ENCODE data around the gene CTRB2. TPM values are rescaled to one million over a fixed set of nuclear protein-coding genes. Genes with fewer than 3 reads are reported as not detected.

The CTRB2 gene
- total RNA-seq, 3 donors from 2014 or later: not detected

GRCh38 chr16:75197522-75198134 lies 9.3 kb downstream of the CTRB2 start:
- H3K36me3 ChIP-seq (ENCODE audit: low read depth): no peaks in the 10 kb centered on the region
- H3K9me3 ChIP-seq: no peaks in the 10 kb centered on the region
- intact Hi-C loops (cut with DNase I, micrococcal nuclease): loop anchor here (10.0 kb wide), 2 partner anchors 197 to 267 kb away; partner anchors contain the start of gene TMEM170A (in 1 of the 2)
- no peak for TF ChIP-seq CTCF (IDR thresholded peaks at IDR 0.05)
- no peak for DNase-seq
- no peak overlapping the region for H3K4me3 ChIP-seq
- no peak for ATAC-seq
- peaks cover 11% of the 10 kb centered on the region for H3K4me1 ChIP-seq (ENCODE audit: low read depth)

- H3K4me3 ChIP-seq: no peak overlapping the region
- H3K36me3 ChIP-seq (ENCODE audit: low read depth): no peaks in the 10 kb centered on the region
- H3K4me1 ChIP-seq (ENCODE audit: low read depth): peaks cover 11% of the 10 kb centered on the region
- ATAC-seq (no peak), DNase-seq (no peak)
- H3K9me3 ChIP-seq: no peaks in the 10 kb centered on the region
- TF ChIP-seq CTCF (IDR thresholded peaks at IDR 0.05): no peak
- intact Hi-C loops (cut with DNase I, micrococcal nuclease): loop anchor here (10.0 kb wide), 2 partner anchors 198 to 268 kb away; partner anchors contain the start of gene TMEM170A (in 1 of the 2)
Observed at GRCh38 chr16:75196836-75197235, 10.1 kb downstream of the CTRB2 start.

- Histone ChIP-seq H3K4me3 (no peak overlapping the region), H3K4me1 (ENCODE audit: low read depth) (peaks cover 11% of the 10 kb centered on the region), H3K36me3 (ENCODE audit: low read depth) (no peaks in the 10 kb centered on the region), H3K9me3 (no peaks in the 10 kb centered on the region)
- DNase-seq (no peak), ATAC-seq (no peak)
- TF ChIP-seq CTCF (IDR thresholded peaks at IDR 0.05): no peak
- intact Hi-C loops (cut with DNase I, micrococcal nuclease): loop anchor here (10.0 kb wide), 2 partner anchors 199 to 269 kb away; partner anchors contain the start of gene TMEM170A (in 1 of the 2)
Observed at GRCh38 chr16:75195811-75196790, 10.9 kb downstream of the CTRB2 start.

GRCh38 chr16:75193730-75194444 lies 13.1 kb downstream of the CTRB2 start:
- no peak for TF ChIP-seq CTCF (IDR thresholded peaks at IDR 0.05)
- Histone ChIP-seq H3K36me3 (ENCODE audit: low read depth) (no peaks in the 10 kb centered on the region), H3K4me1 (ENCODE audit: low read depth) (peaks cover 11% of the 10 kb centered on the region), H3K4me3 (no peak overlapping the region), H3K9me3 (no peaks in the 10 kb centered on the region)
- no peak for DNase-seq
- no peak for ATAC-seq
- intact Hi-C loops (cut with DNase I, micrococcal nuclease): loop anchor here (10.0 kb wide), 2 partner anchors 201 to 271 kb away; partner anchors contain the start of gene TMEM170A (in 1 of the 2)

GRCh38 chr16:75193265-75193650 lies 13.7 kb downstream of the CTRB2 start:
- no peak for TF ChIP-seq CTCF (IDR thresholded peaks at IDR 0.05)
- H3K9me3 ChIP-seq: no peaks in the 10 kb centered on the region
- DNase-seq (no peak), ATAC-seq (no peak)
- no peak overlapping the region for H3K4me3 ChIP-seq
- no peaks in the 10 kb centered on the region for H3K36me3 ChIP-seq (ENCODE audit: low read depth)
- H3K4me1 ChIP-seq (ENCODE audit: low read depth): peaks cover 10% of the 10 kb centered on the region
- intact Hi-C loops (cut with DNase I, micrococcal nuclease): loop anchor here (10.0 kb wide), 2 partner anchors 202 to 272 kb away; partner anchors contain the start of gene TMEM170A (in 1 of the 2)

All from mucosa of descending colon (tissue), 3 donors.